Nephron (organoid): Measurements from ENCODE around the gene RBMS1.

ENCODE experiments used
- H3K27ac Mint-ChIP-seq, 3 experiments: 2 replicates each; pipeline ENCODE4 v1.8.0; 2020; ENCODE audit warnings: mixed read lengths in 3 of 3, mild to moderate bottlenecking in 2 of 3, moderate library complexity in 1 of 3
- H3K27me3 Mint-ChIP-seq: 2 replicates; pipeline ENCODE4 v1.8.0; 2021; ENCODE audit warnings: low read depth, mild to moderate bottlenecking, moderate library complexity, mixed read lengths
- H3K36me3 Mint-ChIP-seq: 2 replicates; pipeline ENCODE4 v1.8.0; 2020; ENCODE audit warnings: low read depth, mixed read lengths
- H3K4me1 Mint-ChIP-seq: 2 replicates; pipeline ENCODE4 v1.8.0; 2020; ENCODE audit warnings: mixed read lengths
- H3K4me3 Mint-ChIP-seq, 3 experiments: 2 replicates each; pipeline ENCODE4 v1.8.0; 2020; ENCODE audit warnings: mild to moderate bottlenecking in 3 of 3, mixed read lengths in 3 of 3, moderate library complexity in 2 of 3
- H3K9me3 Mint-ChIP-seq: 2 replicates; pipeline ENCODE4 v1.8.0; 2020; ENCODE audit warnings: mixed read lengths
- CTCF ChIP-seq, 3 experiments: fragments of 200-600 bp; sonication (generic); IDR thresholded peaks; one replicate each; pipeline ENCODE4 v1.5.0; 2021; ENCODE audit warnings: antibody characterized with exemption in 3 of 3; ENCODE audit not compliant: unreplicated experiment in 3 of 3

The RBMS1 gene

GRCh38 chr2:160242893-160243564 lies 250.6 kb downstream of the RBMS1 start:
- H3K4me3 Mint-ChIP-seq, result peak overlapping the region in 1 of 3 experiments; percentile 50
- H3K27me3 Mint-ChIP-seq, result no peaks in the 10 kb centered on the region
- peaks cover 94% of the 10 kb centered on the region for H3K4me1 Mint-ChIP-seq
- peak overlapping the region; percentile 52 to 88 (median 77) for H3K27ac Mint-ChIP-seq
- H3K9me3 Mint-ChIP-seq, result no peaks in the 10 kb centered on the region
- TF ChIP-seq CTCF (IDR thresholded peaks at IDR 0.05; ENCODE audit: unreplicated experiment in 3 of 3), result no peak
- no peaks in the 10 kb centered on the region for H3K36me3 Mint-ChIP-seq

- no peaks in the 10 kb centered on the region for H3K36me3 Mint-ChIP-seq
- no peaks in the 10 kb centered on the region for H3K9me3 Mint-ChIP-seq
- no peak for TF ChIP-seq CTCF (IDR thresholded peaks at IDR 0.05; ENCODE audit: unreplicated experiment in 3 of 3)
- H3K4me1 Mint-ChIP-seq, result peaks cover 81% of the 10 kb centered on the region
- peak overlapping the region; percentile 52 to 88 (median 77) for H3K27ac Mint-ChIP-seq
- H3K27me3 Mint-ChIP-seq, result no peaks in the 10 kb centered on the region
- H3K4me3 Mint-ChIP-seq, result no peak overlapping the region
Observed at GRCh38 chr2:160241251-160242137, 252.1 kb downstream of the RBMS1 start.

GRCh38 chr2:160239436-160239835 lies 254.2 kb downstream of the RBMS1 start:
- Mint-ChIP-seq H3K9me3 (no peaks in the 10 kb centered on the region), H3K36me3 (no peaks in the 10 kb centered on the region), H3K27ac (peak overlapping the region in 1 of 3 experiments; percentile 5), H3K4me1 (peaks cover 60% of the 10 kb centered on the region), H3K4me3 (no peak overlapping the region), H3K27me3 (no peaks in the 10 kb centered on the region)
- no peak for TF ChIP-seq CTCF (IDR thresholded peaks at IDR 0.05; ENCODE audit: unreplicated experiment in 3 of 3)

- H3K4me3 Mint-ChIP-seq, result no peak overlapping the region
- H3K36me3 Mint-ChIP-seq, result no peaks in the 10 kb centered on the region
- TF ChIP-seq CTCF (IDR thresholded peaks at IDR 0.05; ENCODE audit: unreplicated experiment in 3 of 3), result no peak
- peak overlapping the region in 1 of 3 experiments; percentile 13 for H3K27ac Mint-ChIP-seq
- no peaks in the 10 kb centered on the region for H3K27me3 Mint-ChIP-seq
- H3K4me1 Mint-ChIP-seq, result peaks cover 52% of the 10 kb centered on the region
- no peaks in the 10 kb centered on the region for H3K9me3 Mint-ChIP-seq
Observed at GRCh38 chr2:160238392-160238791, 255.2 kb downstream of the RBMS1 start.

GRCh38 chr2:160232905-160233475 lies 260.6 kb downstream of the RBMS1 start:
- peak overlapping the region in 1 of 3 experiments; percentile 7 for H3K27ac Mint-ChIP-seq
- H3K4me1 Mint-ChIP-seq, result peaks cover 23% of the 10 kb centered on the region
- H3K27me3 Mint-ChIP-seq, result no peaks in the 10 kb centered on the region
- H3K4me3 Mint-ChIP-seq, result no peak overlapping the region
- no peaks in the 10 kb centered on the region for H3K9me3 Mint-ChIP-seq
- TF ChIP-seq CTCF (IDR thresholded peaks at IDR 0.05; ENCODE audit: unreplicated experiment in 3 of 3), result no peak
- no peaks in the 10 kb centered on the region for H3K36me3 Mint-ChIP-seq
